Muscle of back (tissue), 11 donors: ENCODE results near the gene SSR1. TPM values are rescaled to one million over a fixed set of nuclear protein-coding genes. Genes with fewer than 3 reads are reported as not detected.
A peak's percentile ranks its signal among the peaks of the same experiment; 100 is the strongest.

ENCODE experiments used
- DNase-seq, 3 donors: peaks; one replicate each; pipeline versions ENCODE4 v3.0.0 to v3.0.0-alpha.2; 2013
- polyA plus RNA-seq, 10 donors: library from polyadenylated mRNA; unstranded; fragments of 120-200 nt; gene quantifications; one replicate each; pipeline ENCODE4 v1.2.1, GENCODE V29; 2013; ENCODE audit not compliant: insufficient read length in 10 of 10

Gene SSR1
- polyA plus RNA-seq, 10 donors = 74.2 to 106 (median 92.2) TPM

DNA sequence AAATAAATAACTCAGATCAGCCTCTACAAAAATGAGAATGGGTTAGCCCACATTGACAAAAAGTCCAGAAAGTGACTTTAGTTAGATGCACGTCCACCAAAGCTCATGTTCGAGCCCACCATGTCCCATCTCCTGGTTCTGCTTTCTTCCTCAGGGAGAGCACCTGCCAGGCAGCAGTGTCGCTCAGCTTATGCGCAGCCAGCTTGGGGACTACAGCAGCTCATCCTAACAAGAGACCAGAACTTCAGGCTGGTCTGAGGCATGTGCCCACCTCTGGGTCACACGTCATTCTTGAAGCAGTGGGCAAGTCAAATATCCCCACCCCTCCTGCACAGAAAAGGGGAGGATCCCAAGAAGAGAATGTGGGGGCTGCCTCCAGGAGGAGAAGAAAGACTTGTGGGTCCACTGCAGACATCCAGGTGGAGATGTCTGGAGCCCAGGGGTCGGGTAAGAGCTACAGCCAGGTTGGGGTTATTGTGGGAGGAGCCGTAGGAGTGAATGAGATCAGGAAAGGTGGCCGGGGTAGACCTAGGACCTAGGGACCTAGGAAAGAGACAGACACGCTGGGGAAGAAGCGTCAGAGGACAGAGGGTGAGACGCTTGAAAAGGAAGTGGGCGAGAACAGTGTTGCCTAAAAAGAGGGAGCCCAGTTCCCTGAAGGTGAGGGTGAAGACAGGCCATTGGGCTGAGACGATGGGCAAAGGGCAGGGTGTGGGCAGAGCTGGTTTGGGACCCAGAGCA is 52.5 kb downstream of the SSR1 start:
- DNase-seq = no peak

DNA sequence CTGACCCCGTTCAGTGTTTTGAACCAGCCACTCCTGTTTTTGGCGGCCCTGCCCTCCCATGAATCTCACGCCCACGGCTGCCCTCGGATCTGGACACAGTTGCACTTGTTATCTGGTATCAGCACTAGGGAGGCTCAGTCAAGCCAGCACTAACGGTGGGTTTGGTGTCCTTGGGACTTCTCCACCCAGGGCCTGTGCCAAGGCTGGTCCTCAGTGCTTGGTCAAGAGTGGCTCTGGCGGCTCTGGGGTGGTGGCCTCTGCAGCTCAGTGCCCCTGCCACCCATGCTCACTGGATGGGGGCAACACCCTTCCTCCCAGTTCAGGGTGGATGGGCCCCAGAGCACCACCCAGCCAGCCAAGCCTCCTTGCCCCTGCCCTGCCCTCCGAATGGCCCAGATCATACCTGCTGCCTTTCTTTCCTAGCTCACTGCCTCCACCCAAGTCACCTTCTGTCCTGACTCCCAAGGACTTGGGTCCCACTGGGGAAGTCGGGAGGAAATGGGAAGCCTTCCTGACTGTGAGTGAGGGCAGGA is 54.7 kb downstream of the SSR1 start:
- no peak for DNase-seq

DNA sequence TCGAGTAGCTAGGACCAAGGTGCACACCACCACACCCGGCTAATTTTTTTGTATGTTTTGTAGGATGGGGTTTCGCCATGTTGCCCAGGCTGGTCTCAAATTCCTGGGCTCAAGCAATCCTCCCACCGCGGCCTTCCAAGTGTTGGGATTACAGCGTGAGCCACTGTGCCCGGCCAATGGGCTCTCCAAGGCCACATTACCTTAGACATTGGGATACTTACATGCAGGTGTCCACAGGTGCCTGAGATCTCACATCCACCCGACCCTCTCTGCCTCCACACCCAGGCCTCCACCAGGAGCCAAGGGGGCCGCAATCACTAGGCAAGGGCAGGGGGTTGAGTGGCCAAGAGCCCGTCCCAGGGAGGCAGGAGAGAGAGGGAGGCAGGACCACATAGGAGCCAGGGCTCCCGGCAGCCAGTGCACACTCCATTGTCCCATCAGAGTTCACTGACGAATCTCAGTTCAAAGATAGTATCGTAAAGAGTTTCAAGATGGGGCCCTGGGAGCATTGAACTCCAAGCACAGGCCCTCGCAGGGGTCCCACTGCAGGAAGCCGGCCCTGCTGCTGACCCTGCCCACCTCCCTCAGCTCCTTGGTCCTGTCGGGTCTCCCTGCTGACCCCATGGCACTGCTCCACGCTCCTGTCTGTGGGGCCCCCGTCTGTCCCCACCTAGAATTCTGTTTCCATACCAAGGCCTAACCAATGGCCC is 55.3 kb downstream of the SSR1 start:
- no peak for DNase-seq

DNA sequence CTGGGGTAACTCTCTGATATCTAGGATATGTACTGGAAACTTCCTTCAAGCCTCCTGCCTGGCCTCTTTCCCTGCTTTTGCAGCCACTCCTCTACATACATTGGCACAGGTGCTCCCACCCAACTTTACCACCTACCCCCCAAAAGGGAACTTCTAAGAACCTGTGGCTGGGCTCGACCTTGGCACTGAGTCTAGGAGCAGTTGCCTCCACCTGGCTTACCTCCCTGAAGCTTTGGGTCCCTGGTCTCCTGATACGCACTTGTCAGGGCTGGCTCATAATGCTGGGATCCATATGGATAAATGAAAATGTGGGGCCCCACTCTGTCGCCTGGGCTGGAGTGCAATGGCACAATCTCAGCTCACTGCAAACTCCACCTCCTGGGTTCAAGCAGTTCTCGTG is 56.2 kb downstream of the SSR1 start:
- DNase-seq = no peak

DNA sequence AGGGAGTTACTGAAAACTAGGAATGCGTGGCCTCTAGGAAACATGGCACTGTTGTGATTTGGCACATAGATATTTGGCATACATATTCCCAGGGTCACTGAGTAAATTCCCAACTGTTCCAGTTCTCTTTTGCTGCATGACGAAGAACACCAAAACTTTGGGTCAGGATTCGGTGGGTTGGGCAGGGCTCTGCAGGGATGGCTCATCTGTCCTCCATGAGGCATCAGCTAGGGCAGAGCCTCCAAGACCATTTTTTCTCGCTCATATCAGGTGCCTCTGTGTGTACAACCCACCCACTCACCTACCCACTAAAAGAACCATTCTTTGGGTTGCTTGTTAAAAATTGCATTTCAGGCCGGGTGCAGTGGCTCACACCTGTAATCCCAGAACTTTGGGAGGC is 57.1 kb downstream of the SSR1 start:
- no peak for DNase-seq

DNA sequence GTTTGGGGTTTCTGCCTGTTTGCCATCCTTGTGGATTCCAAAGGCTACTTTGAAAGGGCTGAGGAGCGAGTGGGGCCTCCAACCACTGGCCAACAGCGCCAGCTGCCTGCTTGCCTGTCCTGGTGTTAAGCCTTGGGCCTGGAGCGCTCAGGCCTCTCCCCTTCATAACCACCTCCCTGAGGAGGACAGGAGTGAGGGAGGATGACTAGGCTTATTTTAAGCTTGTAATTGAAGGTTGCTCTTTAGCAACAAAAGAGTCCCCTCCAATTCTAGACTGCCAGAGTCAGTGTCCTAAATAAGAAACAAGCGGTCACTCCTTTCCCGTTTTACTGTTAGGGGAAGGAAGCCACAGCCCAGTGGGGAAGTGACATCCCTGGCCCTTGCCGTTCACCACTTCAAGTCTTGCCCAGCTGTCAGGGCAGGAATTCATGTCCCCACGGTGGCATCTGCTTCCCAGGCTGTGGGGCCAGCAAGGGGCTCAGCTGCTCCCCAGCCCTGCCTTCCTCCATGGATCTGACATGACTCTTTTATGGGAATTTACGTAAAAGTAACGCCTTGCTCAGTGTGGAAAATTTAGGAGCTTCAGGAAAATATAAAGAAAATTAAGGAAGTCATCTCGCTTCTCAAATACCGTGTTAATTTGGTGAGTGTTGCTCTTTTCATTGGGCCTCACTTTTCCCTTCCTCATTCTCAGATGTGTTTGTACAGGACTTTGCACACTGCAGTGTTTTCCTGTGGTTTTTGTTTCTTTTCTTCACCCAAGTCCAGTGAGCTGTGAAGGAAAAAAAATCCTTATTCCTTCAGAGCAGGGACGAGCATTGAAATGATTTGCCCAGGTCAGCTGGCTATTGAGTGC is 57.8 kb downstream of the SSR1 start:
- peak; percentile 45 to 66 (median 46) for DNase-seq

DNA sequence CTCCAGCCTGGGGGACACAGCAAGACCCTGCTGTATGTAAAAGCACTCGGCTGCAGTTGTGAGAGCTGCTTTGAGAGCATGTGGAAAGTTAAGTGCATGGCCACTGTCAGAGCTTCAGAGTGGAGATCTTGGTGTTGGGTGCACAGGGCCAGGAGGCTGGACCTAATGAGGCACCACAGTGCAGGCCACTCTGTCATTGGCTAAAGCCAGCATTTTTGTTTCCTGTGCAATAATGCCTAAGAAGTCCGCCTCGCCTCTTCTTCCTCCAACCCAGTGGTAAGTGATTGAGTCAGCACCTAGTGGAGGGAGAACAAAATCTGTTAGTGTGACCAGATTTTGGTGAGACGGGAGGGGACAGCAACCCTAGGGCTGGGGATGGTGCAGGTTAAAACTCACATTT is 60.6 kb downstream of the SSR1 start:
- no peak for DNase-seq

DNA sequence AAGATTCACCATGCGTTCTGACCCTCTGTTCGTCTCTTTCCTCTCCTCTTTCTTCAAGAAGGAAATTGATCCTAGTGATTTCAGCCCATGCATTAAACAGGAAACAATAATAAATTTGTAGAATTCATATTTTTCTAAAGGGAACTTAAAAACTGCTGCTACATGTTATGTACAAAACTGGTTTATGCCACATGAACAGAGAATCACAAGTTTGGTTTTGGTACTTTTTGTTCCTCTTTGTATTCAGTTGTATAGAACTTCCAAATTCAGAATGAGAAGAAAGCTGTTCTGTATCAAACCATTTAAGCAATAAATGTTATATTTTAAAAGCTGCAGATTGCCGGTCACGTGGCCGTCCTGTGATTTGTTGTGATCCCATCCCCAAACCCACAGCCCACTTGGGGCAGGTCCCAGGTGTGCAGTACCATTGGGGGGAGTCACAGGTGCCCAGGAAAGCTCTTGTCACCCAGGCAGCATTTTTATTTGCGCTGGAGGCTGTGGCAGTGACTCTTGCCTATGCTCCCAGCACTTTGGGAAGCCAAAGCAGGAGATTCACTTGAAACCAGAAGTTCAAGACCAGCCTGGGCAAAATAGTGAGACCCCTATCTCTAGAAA is 61.2 kb downstream of the SSR1 start:
- DNase-seq = no peak

DNA sequence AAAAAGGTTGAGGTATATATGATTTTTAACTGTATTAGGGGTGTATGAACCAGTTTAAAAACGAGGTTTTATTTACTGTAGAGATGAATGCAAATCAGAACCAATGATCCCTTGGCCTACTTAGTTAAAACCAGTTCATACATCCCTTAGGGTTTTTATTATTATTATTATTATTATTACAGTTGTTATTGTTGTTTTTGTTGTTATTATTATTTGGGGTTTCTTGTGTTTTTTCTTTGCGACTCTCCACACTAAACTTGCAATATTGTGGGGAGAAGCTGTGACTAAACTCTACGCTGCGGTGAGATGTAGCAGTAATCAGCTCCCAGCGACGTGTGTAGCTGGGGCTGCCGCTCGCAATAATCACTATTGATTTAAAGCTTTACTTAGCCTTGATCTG is 62.2 kb downstream of the SSR1 start:
- DNase-seq = no peak

DNA sequence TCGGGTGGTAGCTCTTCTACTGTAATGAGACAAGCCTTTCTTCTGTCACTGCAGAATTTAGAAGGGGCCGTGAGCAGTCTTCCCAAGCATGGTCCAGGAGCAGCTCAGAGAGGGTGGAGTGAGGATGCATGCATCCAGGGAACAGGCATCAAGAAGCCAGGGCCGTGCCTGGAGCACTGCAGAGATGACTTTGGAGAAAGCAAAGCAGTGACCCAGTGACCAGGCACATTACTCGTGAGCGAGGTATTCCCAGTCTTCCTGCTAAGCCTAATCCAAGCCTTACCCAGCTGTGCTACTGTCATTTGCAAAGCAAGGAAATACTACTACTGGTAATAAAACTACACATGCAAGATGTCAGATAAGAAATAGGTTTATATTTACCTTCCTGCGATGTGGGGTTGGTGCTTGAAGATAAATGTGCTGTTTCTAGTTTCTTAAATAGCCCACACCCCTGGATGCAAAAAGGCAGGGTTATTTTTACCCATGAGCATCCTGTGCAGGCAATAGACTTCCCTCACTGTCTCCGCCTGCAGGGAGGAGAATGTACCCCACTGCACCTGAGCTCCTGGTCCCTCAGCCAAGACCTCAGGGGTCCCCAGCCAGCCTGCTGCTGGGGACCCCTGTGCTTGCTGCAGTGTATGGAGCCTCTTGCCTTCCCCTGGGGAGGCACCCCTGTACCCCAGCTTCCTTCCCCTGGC is 62.9 kb downstream of the SSR1 start:
- DNase-seq = no peak

DNA sequence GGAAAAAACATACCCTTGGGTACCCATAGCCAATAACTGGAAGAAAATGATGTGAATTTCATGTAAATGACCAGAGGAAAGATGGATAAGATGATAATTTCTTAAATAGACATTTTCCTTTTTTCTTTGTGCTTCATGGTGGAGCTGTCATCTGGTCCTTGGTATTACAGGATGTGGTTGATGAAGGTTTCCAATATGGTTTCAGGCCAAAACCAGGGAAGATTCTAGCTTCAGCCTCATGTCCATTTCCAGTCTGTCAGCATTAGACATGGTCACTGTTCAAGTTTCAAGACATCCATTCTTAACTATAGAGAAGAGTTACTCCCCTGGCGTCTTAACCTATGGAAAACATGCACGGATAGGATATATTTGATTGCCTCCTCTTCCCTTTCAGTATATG is 63.6 kb downstream of the SSR1 start:
- no peak for DNase-seq

DNA sequence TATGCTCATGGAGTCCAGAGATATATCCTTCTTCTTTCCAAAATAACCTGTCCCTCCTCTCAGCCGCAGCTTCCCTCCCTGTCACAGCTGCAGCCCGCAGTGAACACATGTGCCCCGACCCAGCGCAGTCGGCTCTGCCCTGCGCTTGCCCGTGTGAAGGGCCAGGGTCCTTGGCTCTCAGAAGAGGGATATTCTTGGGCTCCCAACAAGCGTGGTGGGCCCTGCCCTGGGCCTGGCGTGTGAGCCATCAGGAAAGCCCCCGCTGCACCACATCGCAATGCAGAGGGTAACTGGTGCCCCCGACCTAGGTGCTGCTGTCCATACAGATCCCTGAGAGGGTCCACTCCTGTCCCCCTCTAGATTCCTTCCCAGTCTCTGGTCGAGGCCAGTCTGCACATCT is 65.2 kb downstream of the SSR1 start:
- DNase-seq = no peak

DNA sequence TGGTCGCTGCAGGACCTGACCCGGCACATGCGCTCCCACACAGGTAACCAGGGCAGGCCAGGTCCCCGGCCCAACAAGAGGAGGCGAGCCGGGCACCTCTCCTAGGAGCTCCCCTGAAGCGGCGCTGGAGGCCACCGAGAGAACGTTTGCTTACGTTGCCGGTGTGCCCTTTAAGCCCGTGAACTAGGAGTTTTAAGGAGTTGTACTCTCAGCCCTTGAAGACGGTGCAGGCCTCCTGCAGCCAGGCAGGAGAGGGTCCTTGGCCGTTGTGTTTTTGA is 65.9 kb downstream of the SSR1 start:
- no peak for DNase-seq

DNA sequence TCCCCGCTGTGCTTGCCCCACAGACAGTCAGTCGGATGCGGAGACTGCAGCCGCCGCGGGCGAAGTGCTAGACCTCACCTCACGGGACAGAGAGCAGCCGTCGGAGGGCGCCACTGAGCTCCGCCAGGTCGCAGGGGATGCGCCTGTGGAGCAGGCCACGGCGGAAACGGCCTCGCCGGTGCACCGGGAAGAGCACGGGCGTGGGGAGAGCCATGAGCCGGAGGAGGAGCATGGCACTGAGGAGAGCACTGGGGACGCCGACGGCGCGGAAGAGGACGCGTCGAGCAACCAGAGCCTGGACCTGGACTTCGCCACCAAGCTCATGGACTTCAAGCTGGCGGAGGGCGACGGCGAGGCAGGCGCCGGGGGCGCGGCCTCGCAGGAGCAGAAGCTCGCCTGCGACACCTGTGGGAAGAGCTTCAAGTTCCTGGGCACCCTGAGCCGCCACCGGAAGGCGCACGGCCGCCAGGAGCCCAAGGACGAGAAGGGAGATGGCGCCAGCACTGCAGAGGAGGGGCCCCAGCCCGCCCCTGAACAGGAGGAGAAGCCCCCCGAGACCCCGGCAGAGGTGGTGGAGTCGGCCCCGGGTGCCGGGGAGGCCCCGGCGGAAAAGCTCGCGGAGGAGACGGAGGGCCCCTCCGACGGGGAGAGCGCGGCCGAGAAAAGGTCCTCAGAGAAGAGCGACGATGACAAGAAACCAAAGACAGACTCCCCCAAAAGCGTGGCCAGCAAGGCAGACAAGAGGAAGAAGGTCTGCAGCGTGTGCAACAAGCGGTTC is 66.4 kb downstream of the SSR1 start:
- no peak for DNase-seq

DNA sequence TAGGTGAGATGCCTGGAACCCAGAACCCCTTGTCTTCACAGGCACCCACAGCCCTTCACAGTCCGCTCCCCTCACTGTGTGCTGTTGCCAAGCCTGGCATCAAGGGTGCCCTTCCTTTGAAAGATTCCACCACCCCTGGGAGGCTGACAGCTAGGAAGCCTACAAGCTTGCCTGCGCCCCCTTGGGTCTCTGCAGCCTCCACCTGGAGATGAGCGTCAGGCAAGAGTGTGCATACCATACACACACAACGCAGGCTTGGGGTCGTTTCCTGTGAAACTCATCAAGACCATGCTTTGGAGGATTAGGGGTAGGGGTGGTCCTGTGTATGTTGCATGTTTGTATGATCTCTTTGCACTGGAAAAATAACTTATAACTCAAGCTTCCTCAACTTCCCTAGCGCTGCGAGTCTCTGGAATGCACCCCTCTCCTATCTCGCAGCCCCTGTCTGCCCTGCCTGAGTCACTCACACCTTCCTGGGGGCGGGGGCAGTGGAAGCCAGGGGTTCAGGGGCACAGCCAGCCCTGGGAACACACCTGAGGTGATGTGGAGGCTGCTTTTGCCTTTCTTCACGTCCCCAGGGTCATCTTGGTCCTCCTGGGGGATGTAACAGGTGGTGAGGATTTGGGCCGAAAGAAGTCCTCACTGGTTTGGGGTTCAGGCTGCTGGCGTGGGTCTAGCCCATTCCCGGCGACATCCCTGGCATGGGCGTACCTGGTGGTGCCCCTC is 67.2 kb downstream of the SSR1 start:
- DNase-seq = no peak

DNA sequence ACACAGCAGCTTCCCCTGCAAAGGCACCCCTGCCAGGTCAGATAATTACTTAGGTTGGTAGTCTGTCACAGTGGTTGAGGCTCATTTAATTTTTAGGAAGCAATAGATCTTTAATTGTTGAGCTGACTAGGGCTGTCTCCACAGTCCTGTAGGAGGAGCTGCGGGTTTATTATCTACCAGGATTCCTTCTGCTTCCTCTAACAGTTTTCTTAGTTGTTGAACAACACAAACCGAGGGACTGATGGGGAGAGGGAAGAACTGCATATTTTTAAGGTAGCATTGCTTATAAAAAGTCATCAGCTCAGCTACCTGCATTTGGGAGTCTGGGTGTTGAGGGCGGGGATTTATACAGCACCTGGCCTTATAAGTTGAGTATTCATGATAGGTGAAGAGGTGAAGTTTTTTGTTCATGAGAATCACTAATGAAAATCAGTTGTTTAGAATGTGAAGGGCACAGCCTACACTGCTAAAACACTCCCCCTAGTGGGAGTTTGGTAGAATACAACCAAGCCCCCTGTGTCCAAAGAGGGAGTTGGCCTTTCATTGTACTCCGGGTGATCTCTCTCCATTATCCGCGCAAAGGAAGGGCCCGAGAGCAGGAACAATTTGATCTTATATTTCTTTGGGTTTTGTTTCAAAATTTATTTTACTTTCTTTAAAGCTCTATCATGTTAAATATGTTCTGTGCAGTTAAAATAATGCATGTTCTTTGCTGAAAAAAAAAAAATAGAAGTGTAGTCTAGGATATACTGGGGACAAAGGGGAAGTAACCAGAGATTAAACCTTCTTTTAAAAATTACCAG is 69.6 kb downstream of the SSR1 start:
- DNase-seq = peak; percentile 64 to 87 (median 70)

DNA sequence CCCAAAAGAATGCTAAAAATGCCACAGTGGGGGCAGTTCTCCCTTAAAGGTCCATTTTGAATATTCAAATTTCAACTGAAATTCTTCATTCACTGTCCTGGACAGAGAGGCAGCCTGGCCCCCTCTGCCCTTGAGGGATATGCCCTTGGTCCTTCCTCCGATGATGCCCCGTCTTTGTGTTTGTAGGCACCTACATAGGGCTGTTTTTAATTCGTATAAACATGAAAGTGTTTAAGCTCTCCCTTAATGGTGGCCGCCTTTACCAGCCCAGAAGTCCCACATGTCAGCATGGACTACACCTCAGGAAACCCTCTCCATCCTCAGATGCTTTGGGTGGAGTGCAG is 70.2 kb downstream of the SSR1 start:
- DNase-seq = no peak

DNA sequence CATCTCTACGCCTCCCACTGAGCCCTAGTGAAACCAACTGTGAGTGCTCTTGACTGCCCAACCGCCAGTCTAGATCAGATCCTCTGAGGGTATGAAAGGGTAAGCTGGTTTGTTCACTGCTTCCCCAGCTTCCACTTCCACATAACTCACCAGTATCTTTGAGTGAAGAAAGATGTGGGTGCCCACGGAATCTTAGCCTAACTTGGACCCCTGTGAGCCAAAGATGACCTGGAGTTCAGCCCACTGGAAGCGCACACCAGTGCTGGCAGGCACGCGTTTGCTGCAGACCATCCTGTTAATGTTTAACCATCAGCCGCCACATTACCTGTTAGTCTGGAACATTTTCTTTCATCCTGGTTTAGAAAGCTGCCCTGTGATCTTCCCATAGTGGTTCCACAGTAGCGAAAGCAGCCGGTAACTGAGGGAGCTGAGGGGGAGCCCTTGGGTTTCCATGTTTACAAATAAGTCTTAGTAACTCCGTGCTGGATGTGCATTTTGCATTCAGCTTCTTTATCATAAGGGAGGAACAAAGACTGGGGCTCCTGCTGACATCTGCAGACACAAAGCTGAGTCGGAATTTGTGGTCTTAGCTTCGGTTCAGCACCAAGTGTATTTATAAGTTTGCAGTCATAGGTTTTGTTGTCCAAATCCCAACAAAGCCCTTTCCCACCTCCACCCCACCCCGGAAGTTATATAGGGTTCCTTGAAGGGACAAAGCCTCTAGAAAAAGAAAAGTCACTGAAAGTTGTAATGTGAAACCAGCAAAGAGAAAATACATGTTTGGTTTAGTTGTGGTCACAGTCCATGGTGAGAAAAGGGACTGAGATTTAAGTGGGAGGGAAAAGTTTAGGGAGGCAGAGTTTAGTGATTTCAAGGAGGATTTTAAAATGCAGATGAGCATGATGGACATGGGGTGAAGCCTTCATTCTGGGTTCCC is 71.0 kb downstream of the SSR1 start:
- DNase-seq = peak in 1 of 3 donors; percentile 41
